Stimulated activated naive CD8-positive, alpha-beta T cell treated with anti-CD3 and anti-CD28 coated beads, Interleukin-15, Interleukin-2, amounts not matched to agents 100 ng/mL and 50 ng/mL, for 24 hours (primary cell): ENCODE results near the gene C11orf54.
"Not testable (repeated sequence)": the region's sequence is repeated elsewhere in the genome, so short reads cannot be mapped to it uniquely, and the experiment has no call there.

Experiments
- H3K27ac Mint-ChIP-seq: one replicate; pipeline ENCODE4 v1.8.0; 2021; ENCODE audit warnings: mild to moderate bottlenecking, mixed read lengths
- H3K27me3 Mint-ChIP-seq: one replicate; pipeline ENCODE4 v1.8.0; 2021; ENCODE audit warnings: mixed read lengths
- H3K36me3 Mint-ChIP-seq: one replicate; pipeline ENCODE4 v1.8.0; 2021; ENCODE audit warnings: low read depth, mixed read lengths
- H3K4me1 Mint-ChIP-seq: one replicate; pipeline ENCODE4 v1.8.0; 2021; ENCODE audit warnings: low read depth, mixed read lengths
- H3K4me3 Mint-ChIP-seq: one replicate; pipeline ENCODE4 v1.8.0; 2021; ENCODE audit warnings: mild to moderate bottlenecking, mixed read lengths
- H3K9me3 Mint-ChIP-seq: one replicate; pipeline ENCODE4 v1.8.0; 2021; ENCODE audit warnings: mixed read lengths

C11orf54 gene

DNA sequence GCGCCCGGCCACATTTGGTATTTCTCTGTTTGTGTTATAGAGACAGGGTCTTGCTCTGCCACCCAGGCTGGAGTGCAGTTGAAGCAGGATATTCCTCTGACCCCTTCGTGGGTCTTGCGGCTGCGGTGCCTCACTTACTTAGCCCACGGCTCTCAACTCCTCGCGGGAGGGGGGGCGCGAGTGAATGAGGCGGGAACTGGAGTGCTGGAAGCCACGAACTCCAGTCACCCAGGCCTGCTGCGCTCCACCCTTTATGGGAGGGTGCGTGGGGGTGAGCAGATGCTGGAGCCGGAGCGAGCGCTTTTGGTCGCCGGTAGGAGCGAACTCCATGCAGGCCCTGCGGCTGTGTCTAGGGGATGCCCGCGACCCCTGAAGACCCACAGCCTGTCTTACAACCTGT is 1.8 kb downstream of the C11orf54 start:
- Mint-ChIP-seq H3K4me3 (peak overlapping the region; percentile 54), H3K27me3 (no peaks in the 10 kb centered on the region), H3K36me3 (peaks cover 43% of the 10 kb centered on the region), H3K4me1 (peaks cover 40% of the 10 kb centered on the region), H3K27ac (no peak overlapping the region), H3K9me3 (no peaks in the 10 kb centered on the region)

- Mint-ChIP-seq H3K27ac (no peak overlapping the region), H3K4me3 (no peak overlapping the region), H3K4me1 (peaks cover 27% of the 10 kb centered on the region)
These were observed 3.2 kb downstream of the C11orf54 start for GRCh38 chr11:93744669-93745004.

DNA sequence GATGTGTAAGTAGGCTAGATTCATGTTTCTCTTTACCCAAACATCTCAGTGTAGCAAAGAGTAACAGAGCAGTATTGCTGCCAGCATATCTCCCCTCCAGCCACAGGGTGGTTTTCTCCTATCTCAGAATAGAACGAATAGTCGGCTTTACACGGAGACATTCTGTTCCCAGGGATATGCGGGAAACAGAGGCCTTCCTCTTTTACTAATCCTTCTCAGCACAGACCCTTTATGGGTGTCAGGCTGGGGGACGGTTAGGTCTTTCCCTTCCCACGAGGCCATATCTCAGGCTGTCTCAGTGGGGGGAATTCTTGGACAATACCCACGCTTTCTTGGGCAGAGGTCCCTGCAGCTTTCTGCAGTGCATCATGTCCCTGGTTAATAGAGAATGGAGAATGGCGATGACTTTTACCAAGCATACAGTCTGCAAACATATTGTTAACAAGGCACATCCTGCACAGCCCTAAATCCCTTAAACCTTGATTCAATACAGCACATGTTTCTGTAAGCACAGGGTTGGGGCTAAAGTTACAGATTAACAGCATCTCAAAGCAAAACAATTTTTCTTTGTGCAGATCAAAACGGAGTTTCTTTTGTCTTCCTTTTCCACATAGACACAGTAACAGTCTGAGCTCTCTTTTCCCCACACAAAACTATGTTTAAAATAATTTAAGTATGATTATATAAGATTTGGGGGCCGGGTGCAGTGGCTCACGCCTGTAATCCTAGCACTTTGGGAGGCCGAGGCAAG is 3.7 kb downstream of the C11orf54 start:
- not testable (repeated sequence) for H3K9me3 Mint-ChIP-seq, H3K27me3 Mint-ChIP-seq, H3K4me3 Mint-ChIP-seq, H3K27ac Mint-ChIP-seq
- H3K4me1 Mint-ChIP-seq = peaks cover 23% of the 10 kb centered on the region
- H3K36me3 Mint-ChIP-seq = peaks cover 28% of the 10 kb centered on the region

More at GRCh38 chr11:93744669-93745004, 3.2 kb downstream of the C11orf54 start:
- peaks cover 31% of the 10 kb centered on the region for H3K36me3 Mint-ChIP-seq
- no peaks in the 10 kb centered on the region for H3K9me3 Mint-ChIP-seq
- no peaks in the 10 kb centered on the region for H3K27me3 Mint-ChIP-seq

DNA sequence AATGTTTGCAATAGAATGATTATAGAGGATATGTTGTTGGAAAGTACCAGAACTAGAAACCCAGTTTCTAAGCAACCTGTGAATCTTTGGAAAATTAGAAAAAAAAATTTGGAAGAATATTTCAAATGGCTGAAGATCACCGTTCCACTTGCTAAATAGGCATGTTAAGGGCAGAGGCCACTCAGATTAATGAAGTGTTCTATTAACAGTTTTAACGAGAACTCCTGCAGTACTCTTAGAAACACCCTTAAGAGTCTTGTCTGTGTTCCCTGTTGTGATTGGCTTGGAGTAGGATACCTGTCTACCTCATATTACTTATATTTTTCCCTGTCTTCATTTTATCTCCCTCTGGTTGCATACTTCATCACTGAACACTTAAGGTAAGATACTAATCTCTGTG is 4.6 kb downstream of the C11orf54 start:
- Mint-ChIP-seq H3K4me1 (peaks cover 23% of the 10 kb centered on the region), H3K4me3 (no peak overlapping the region), H3K27me3 (no peaks in the 10 kb centered on the region), H3K27ac (no peak overlapping the region), H3K36me3 (peaks cover 25% of the 10 kb centered on the region), H3K9me3 (no peaks in the 10 kb centered on the region)

- Mint-ChIP-seq H3K36me3 (peaks cover 24% of the 10 kb centered on the region), H3K4me1 (peaks cover 19% of the 10 kb centered on the region), H3K4me3 (no peak overlapping the region), H3K27ac (no peak overlapping the region), H3K9me3 (no peaks in the 10 kb centered on the region), H3K27me3 (no peaks in the 10 kb centered on the region)
These were observed 5.7 kb downstream of the C11orf54 start for GRCh38 chr11:93747122-93747521.

GRCh38 chr11:93751001-93751400 is 9.5 kb downstream of the C11orf54 start:
- Mint-ChIP-seq H3K4me1 (no peaks in the 10 kb centered on the region), H3K27ac (no peak overlapping the region), H3K9me3 (no peaks in the 10 kb centered on the region), H3K27me3 (no peaks in the 10 kb centered on the region), H3K4me3 (no peak overlapping the region), H3K36me3 (peaks cover 35% of the 10 kb centered on the region)

GRCh38 chr11:93753241-93753640 is 11.8 kb downstream of the C11orf54 start:
- no peaks in the 10 kb centered on the region for H3K9me3 Mint-ChIP-seq
- peaks cover 45% of the 10 kb centered on the region for H3K36me3 Mint-ChIP-seq
- H3K27me3 Mint-ChIP-seq = no peaks in the 10 kb centered on the region
- no peaks in the 10 kb centered on the region for H3K4me1 Mint-ChIP-seq
- no peak overlapping the region for H3K27ac Mint-ChIP-seq
- no peak overlapping the region for H3K4me3 Mint-ChIP-seq

GRCh38 chr11:93756748-93757147 is 15.3 kb downstream of the C11orf54 start:
- H3K4me3 Mint-ChIP-seq = no peak overlapping the region
- no peak overlapping the region for H3K27ac Mint-ChIP-seq
- peaks cover 55% of the 10 kb centered on the region for H3K36me3 Mint-ChIP-seq
- H3K27me3 Mint-ChIP-seq = no peaks in the 10 kb centered on the region
- no peaks in the 10 kb centered on the region for H3K4me1 Mint-ChIP-seq
- no peaks in the 10 kb centered on the region for H3K9me3 Mint-ChIP-seq

GRCh38 chr11:93757301-93757700 is 15.8 kb downstream of the C11orf54 start:
- no peaks in the 10 kb centered on the region for H3K4me1 Mint-ChIP-seq
- H3K27me3 Mint-ChIP-seq = no peaks in the 10 kb centered on the region
- peaks cover 50% of the 10 kb centered on the region for H3K36me3 Mint-ChIP-seq
- no peak overlapping the region for H3K4me3 Mint-ChIP-seq
- H3K9me3 Mint-ChIP-seq = no peaks in the 10 kb centered on the region
- no peak overlapping the region for H3K27ac Mint-ChIP-seq

DNA sequence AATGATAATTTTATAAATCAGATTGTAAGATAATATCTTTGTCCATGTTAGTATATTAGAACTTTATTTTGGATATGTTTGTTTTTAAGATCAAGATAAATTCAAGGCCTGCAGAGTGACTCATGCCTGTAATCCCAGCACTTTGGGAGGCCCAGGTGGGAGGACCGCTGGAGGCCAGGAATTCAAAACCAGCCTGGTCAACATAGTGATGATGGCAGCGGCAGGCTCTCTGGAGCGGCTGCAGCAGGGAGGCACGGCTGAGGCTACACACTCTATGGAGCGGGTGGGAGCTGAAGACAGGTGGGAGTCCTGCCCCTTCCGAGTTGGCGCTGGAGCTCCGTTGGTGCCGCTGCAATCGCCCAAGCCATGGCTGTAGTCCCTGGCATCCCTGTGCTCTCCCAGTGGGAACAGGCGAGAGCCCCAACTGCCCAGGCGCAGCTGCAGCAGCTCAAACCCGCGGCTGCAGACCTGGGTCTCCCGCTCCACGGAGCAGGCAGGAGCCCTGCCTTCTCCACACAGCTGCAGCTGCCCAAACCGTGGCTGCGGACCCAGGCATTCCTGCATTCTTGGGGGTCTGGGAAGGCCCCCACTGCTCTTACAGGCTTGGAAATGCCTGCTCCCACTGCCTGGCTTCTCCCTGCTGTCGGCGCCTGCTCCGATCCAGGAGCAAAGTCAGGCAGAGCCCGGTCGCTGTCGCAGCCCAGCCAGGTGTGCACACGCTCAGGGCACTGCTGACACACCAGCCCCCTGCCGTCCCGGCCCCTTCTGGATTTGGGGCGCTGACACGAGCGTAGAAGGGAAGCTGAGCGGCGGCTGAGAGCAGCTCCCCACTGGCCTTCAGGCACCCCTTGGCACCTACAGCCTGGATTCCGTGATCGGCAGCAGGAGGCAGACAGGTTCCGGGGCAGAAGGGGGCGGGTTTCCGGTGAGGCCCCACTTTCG is 16.7 kb downstream of the C11orf54 start:
- Mint-ChIP-seq H3K4me3 (no peak overlapping the region), H3K27me3 (no peaks in the 10 kb centered on the region), H3K4me1 (no peaks in the 10 kb centered on the region), H3K27ac (no peak overlapping the region), H3K36me3 (peaks cover 50% of the 10 kb centered on the region), H3K9me3 (no peaks in the 10 kb centered on the region)

DNA sequence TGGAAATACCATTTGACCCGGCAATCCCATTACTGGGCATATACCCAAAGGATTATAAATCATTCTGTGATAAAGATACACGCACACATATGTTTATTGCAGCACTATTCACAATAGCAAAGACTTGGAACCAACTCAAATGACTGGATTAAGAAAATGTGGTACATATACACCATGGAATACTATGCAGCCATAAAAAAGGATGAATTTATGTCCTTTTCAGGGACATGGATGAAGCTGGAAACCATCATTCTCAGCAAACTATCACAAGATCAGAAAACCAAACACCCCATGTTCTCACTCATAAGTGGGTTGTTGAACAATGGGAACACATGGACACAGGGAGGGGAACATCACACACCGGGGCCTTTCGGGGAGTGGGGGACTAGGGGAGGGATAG is 17.7 kb downstream of the C11orf54 start:
- H3K9me3 Mint-ChIP-seq, H3K4me3 Mint-ChIP-seq, H3K27me3 Mint-ChIP-seq, H3K27ac Mint-ChIP-seq, H3K4me1 Mint-ChIP-seq: not testable (repeated sequence)
- H3K36me3 Mint-ChIP-seq = peaks cover 51% of the 10 kb centered on the region

- Mint-ChIP-seq H3K27ac (no peak overlapping the region), H3K4me1 (no peaks in the 10 kb centered on the region), H3K36me3 (peaks cover 56% of the 10 kb centered on the region), H3K9me3 (peaks cover 9% of the 10 kb centered on the region), H3K27me3 (no peaks in the 10 kb centered on the region), H3K4me3 (no peak overlapping the region)
These were observed 20.4 kb downstream of the C11orf54 start for GRCh38 chr11:93761910-93762309.

DNA sequence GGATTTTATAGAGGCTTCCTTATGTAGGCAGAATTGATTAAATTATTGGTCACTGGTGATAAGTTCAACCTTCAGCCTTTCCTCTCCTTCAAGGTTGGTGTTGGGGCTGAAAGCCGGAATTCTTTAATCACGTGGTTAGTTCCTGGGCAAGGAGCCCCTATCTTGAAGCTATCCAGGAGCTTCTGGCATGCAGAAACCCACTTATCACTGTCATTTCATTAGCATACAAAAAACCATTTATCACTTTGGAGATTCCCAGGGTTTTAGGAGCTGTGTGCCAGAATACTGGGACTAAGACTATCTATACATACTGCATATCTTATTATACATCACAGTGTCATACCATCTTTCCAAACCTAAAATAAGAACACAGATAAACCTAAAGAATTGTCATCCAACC is 24.1 kb downstream of the C11orf54 start:
- Mint-ChIP-seq H3K4me3 (no peak overlapping the region), H3K36me3 (peaks cover 32% of the 10 kb centered on the region), H3K27ac (no peak overlapping the region), H3K27me3 (no peaks in the 10 kb centered on the region), H3K9me3 (peaks cover 11% of the 10 kb centered on the region), H3K4me1 (no peaks in the 10 kb centered on the region)

DNA sequence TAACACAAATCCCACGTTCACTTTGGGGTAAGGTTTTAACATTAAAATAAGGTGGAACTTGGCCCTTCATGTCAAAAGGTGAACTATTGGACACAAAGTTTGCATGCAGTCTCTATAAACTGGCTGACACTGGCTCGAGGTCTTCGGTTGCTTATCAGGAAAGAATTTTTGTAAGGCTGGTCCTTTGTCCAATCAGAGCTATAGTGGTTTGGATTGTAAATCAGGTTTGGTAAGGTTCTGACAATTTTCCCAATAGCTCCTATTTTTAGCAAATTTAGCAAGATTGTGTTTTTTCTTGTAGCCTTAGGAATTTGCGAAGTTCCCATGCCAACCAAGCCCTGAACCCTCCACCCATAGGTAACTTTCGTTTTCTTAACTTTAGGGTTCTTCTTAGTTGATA is 25.0 kb downstream of the C11orf54 start:
- H3K36me3 Mint-ChIP-seq = peaks cover 27% of the 10 kb centered on the region

GRCh38 chr11:93767018-93767417 is 25.5 kb downstream of the C11orf54 start:
- no peak overlapping the region for H3K27ac Mint-ChIP-seq
- H3K9me3 Mint-ChIP-seq = peaks cover 11% of the 10 kb centered on the region

More for the DNA sequence above, 25.0 kb downstream of the C11orf54 start:
- no peak overlapping the region for H3K4me3 Mint-ChIP-seq
- no peaks in the 10 kb centered on the region for H3K4me1 Mint-ChIP-seq
- H3K9me3 Mint-ChIP-seq = peaks cover 11% of the 10 kb centered on the region
- H3K27me3 Mint-ChIP-seq = no peaks in the 10 kb centered on the region
- H3K27ac Mint-ChIP-seq = no peak overlapping the region

More at GRCh38 chr11:93767018-93767417, 25.5 kb downstream of the C11orf54 start:
- Mint-ChIP-seq H3K4me3 (no peak overlapping the region), H3K36me3 (peaks cover 27% of the 10 kb centered on the region), H3K4me1 (no peaks in the 10 kb centered on the region), H3K27me3 (no peaks in the 10 kb centered on the region)
